ENCODE measurements around the gene XKR7. TPM values are rescaled to one million over a fixed set of nuclear protein-coding genes. Genes with fewer than 3 reads are reported as not detected.

The XKR7 gene
- total RNA-seq, 1 donor = under 0.01 TPM

DNA sequence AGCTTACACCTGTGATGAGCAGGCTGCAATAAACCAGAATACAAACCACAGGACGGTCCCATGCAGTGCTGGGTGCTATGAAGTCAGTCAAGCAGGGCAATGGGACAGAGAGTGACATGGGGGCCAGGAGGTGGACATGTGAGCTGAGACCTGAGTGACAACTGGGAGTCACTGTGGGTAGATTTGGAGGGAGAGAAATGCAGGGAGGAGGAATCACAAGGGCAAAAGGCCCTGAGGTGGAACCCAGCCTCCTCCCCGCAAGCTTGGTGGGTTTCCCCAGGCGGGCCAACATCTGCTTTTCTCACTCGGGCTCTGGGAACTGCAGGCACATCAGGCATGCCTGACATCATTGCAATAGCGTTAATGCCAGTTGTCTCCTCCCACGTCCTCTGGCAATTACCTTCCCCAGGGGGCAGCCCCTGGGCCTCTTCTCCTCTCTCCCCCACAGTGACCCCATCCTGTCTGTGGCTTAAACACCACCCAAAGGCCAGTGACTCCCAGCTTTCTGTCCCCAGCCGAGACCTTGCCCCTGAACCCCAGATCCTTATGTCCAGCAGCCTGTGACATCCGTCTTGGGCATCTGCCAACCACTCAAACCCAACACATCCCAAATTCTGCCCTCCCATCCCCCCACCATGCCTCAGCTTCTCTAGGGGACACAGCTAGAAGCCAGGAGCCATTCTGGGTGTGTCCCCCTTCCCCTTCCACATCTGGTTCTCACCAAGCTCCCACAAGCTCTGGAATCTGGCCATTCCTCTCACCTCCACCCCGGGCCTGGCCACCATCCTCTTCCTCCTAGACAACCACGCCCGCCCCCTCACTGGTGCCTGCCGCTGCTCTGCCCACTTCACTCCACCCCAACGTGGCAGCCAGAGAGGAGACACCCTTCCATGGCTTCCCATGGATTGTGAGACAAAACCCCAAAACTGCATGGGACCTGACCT lies 44.3 kb upstream of the XKR7 start:
- Histone ChIP-seq H3K4me1 (ENCODE audit: insufficient read depth, low read length) (no peaks in the 10 kb centered on the region), H3K79me2 (ENCODE audit: insufficient read depth, low read length) (no peaks in the 10 kb centered on the region), H3K9me3 (ENCODE audit: low read depth, low read length) (no peaks in the 10 kb centered on the region), H3K27me3 (ENCODE audit: insufficient read depth, low read length) (peaks cover 5% of the 10 kb centered on the region), H4K20me1 (ENCODE audit: insufficient read depth, low read length) (no peaks in the 10 kb centered on the region), H3K27ac (ENCODE audit: low read depth, low read length) (no peak overlapping the region), H3K4me3 (ENCODE audit: insufficient read depth, low read length) (no peak overlapping the region), H2AFZ (ENCODE audit: low read length) (no peak overlapping the region), H3K36me3 (ENCODE audit: insufficient read depth, low read length) (no peaks in the 10 kb centered on the region), H3K4me2 (ENCODE audit: insufficient read depth, low read length) (no peak overlapping the region)
- DNase-seq (ENCODE audit: insufficient read length, low spot score, missing footprints) = no peak
- TF ChIP-seq, protein P1, sequence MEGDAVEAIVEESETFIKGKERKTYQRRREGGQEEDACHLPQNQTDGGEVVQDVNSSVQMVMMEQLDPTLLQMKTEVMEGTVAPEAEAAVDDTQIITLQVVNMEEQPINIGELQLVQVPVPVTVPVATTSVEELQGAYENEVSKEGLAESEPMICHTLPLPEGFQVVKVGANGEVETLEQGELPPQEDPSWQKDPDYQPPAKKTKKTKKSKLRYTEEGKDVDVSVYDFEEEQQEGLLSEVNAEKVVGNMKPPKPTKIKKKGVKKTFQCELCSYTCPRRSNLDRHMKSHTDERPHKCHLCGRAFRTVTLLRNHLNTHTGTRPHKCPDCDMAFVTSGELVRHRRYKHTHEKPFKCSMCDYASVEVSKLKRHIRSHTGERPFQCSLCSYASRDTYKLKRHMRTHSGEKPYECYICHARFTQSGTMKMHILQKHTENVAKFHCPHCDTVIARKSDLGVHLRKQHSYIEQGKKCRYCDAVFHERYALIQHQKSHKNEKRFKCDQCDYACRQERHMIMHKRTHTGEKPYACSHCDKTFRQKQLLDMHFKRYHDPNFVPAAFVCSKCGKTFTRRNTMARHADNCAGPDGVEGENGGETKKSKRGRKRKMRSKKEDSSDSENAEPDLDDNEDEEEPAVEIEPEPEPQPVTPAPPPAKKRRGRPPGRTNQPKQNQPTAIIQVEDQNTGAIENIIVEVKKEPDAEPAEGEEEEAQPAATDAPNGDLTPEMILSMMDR (IDR thresholded peaks at IDR 0.05; ENCODE audit: extremely low read depth, low read depth, low read length) = no peak

DNA sequence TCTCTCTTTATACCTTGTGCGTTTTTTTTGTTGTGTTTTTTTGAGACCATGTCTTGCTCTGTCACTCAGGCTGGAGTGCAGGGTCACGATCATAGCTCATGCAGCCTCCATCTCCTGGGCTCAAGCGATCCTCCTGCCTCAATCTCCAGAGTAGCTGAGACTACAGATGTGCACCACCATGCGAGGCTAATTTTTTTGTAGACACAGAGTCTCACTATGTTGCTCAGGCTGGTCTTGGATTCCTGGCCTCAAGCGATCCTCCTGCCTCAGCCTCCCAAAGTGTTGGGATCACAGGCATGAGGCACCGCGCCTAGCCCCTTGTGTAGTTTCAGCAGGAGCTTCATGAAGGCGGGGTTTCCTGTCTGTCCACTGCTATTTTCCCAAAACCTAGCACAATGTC lies 43.4 kb upstream of the XKR7 start:
- H4K20me1 ChIP-seq (ENCODE audit: insufficient read depth, low read length) = no peaks in the 10 kb centered on the region
- peaks cover 7% of the 10 kb centered on the region for H3K27me3 ChIP-seq (ENCODE audit: insufficient read depth, low read length)

DNA sequence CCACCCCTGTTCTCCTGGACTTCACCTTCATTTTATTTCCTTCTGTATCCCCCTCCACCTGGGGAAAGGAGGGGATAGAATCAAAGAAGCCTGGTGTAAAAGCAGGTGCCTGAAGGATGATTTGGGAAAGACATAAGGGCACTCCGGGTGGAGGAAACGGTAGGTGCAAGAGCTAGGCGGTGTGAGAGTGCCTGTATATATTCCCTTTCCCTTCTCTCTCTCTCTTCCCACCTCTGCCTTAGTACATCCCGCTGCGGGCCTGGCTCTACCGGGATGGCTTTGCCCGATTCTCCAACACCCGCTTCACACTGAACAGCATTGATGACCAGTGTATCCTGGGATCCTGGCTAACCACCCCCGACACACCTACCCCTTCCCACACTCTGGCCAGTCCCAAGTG lies 42.3 kb upstream of the XKR7 start:
- Histone ChIP-seq H3K4me2 (ENCODE audit: insufficient read depth, low read length) (no peak overlapping the region), H2AFZ (ENCODE audit: low read length) (no peak overlapping the region), H3K27ac (ENCODE audit: low read depth, low read length) (no peak overlapping the region), H3K4me1 (ENCODE audit: insufficient read depth, low read length) (no peaks in the 10 kb centered on the region), H3K36me3 (ENCODE audit: insufficient read depth, low read length) (no peaks in the 10 kb centered on the region), H4K20me1 (ENCODE audit: insufficient read depth, low read length) (no peaks in the 10 kb centered on the region), H3K79me2 (ENCODE audit: insufficient read depth, low read length) (no peaks in the 10 kb centered on the region), H3K27me3 (ENCODE audit: insufficient read depth, low read length) (peaks cover 10% of the 10 kb centered on the region), H3K4me3 (ENCODE audit: insufficient read depth, low read length) (no peak overlapping the region), H3K9me3 (ENCODE audit: low read depth, low read length) (no peaks in the 10 kb centered on the region)
- DNase-seq (ENCODE audit: insufficient read length, low spot score, missing footprints) = no peak
- TF ChIP-seq, protein P1 (IDR thresholded peaks at IDR 0.05; ENCODE audit: extremely low read depth, low read depth, low read length) = no peak

More for the DNA sequence above, 43.4 kb upstream of the XKR7 start:
- H3K79me2 ChIP-seq (ENCODE audit: insufficient read depth, low read length) = no peaks in the 10 kb centered on the region
- H3K4me1 ChIP-seq (ENCODE audit: insufficient read depth, low read length) = no peaks in the 10 kb centered on the region
- H3K27ac ChIP-seq (ENCODE audit: low read depth, low read length) = no peak overlapping the region
- no peak overlapping the region for H2AFZ ChIP-seq (ENCODE audit: low read length)
- no peak for DNase-seq (ENCODE audit: insufficient read length, low spot score, missing footprints)
- H3K4me2 ChIP-seq (ENCODE audit: insufficient read depth, low read length) = no peak overlapping the region
- TF ChIP-seq, protein P1 (IDR thresholded peaks at IDR 0.05; ENCODE audit: extremely low read depth, low read depth, low read length) = no peak
- no peaks in the 10 kb centered on the region for H3K36me3 ChIP-seq (ENCODE audit: insufficient read depth, low read length)
- H3K4me3 ChIP-seq (ENCODE audit: insufficient read depth, low read length) = no peak overlapping the region
- no peaks in the 10 kb centered on the region for H3K9me3 ChIP-seq (ENCODE audit: low read depth, low read length)

DNA sequence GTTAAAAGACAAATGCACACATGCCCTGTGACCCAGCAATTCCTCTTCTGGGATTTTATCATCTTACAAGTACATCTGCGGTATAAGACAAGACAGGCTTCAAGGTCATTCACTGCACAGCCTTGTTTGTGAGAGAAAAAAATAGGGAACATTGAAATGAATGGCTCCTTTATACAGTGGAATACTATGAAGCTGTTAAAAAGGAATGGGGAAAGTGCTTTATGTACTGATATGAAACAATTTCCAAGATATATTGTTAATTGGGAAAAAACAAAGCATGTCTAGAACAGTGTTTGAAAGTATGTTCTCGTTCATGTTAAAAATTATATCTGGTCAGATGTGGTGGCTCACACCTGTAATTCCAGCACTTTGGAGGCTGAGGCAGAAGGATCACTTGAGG lies 41.5 kb upstream of the XKR7 start:
- DNase-seq (ENCODE audit: insufficient read length, low spot score, missing footprints) = no peak
- Histone ChIP-seq H3K4me3 (ENCODE audit: insufficient read depth, low read length) (no peak overlapping the region), H3K36me3 (ENCODE audit: insufficient read depth, low read length) (no peaks in the 10 kb centered on the region), H3K27ac (ENCODE audit: low read depth, low read length) (no peak overlapping the region), H3K4me2 (ENCODE audit: insufficient read depth, low read length) (no peak overlapping the region), H3K27me3 (ENCODE audit: insufficient read depth, low read length) (peaks cover 10% of the 10 kb centered on the region), H4K20me1 (ENCODE audit: insufficient read depth, low read length) (no peaks in the 10 kb centered on the region), H3K79me2 (ENCODE audit: insufficient read depth, low read length) (no peaks in the 10 kb centered on the region), H2AFZ (ENCODE audit: low read length) (no peak overlapping the region), H3K4me1 (ENCODE audit: insufficient read depth, low read length) (no peaks in the 10 kb centered on the region), H3K9me3 (ENCODE audit: low read depth, low read length) (no peaks in the 10 kb centered on the region)
- TF ChIP-seq, protein P1 (IDR thresholded peaks at IDR 0.05; ENCODE audit: extremely low read depth, low read depth, low read length) = no peak

Measured in osteoblast (primary cell).